ENCODE measurements around the gene OBSCN.

DNA sequence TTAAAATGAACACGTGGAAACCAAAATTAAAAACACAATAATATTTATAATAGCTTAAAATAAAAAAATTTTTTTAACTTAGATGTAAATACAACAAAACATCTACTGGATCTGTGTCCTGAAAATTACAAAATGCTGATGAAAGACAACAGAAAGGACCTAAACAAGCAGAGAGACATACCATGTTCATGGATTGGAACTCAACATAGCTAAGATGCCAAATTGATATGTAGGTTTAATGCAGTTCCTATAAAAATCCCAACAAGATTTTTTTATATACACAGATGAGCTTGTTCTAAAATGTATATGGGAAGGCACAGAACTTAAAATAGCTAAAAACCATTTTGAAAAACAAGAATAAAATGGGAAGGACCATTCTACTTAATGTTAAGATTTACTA is 117.4 kb downstream of the OBSCN start:
- TF ChIP-seq, protein P1, sequence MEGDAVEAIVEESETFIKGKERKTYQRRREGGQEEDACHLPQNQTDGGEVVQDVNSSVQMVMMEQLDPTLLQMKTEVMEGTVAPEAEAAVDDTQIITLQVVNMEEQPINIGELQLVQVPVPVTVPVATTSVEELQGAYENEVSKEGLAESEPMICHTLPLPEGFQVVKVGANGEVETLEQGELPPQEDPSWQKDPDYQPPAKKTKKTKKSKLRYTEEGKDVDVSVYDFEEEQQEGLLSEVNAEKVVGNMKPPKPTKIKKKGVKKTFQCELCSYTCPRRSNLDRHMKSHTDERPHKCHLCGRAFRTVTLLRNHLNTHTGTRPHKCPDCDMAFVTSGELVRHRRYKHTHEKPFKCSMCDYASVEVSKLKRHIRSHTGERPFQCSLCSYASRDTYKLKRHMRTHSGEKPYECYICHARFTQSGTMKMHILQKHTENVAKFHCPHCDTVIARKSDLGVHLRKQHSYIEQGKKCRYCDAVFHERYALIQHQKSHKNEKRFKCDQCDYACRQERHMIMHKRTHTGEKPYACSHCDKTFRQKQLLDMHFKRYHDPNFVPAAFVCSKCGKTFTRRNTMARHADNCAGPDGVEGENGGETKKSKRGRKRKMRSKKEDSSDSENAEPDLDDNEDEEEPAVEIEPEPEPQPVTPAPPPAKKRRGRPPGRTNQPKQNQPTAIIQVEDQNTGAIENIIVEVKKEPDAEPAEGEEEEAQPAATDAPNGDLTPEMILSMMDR (IDR thresholded peaks at IDR 0.05; ENCODE audit: insufficient read depth, low read depth, low read length), result no peak
- TF ChIP-seq EZH2 (IDR thresholded peaks at IDR 0.05; ENCODE audit: insufficient read depth, low read length), result no peak
